GM12892 (cell line): ENCODE measurements around the gene MERTK.

Source experiments
- DNase-seq: peaks from one replicate; pipeline ENCODE4 v3.0.0; 2011; ENCODE audit not compliant: insufficient read length
- FAIRE-seq: peaks from 2 replicates; lab custom pipeline; 2011; peaks lifted over from hg19 to GRCh38; lab: Jason Lieb, UNC
- POLR2A ChIP-seq: IDR thresholded peaks from 2 replicates; pipeline ENCODE4 v1.6.1; 2011; ENCODE audit warnings: low read depth, low read length, control low read depth
- POLR2AphosphoS5 ChIP-seq: IDR thresholded peaks from 2 replicates; pipeline ENCODE4 v1.6.1; 2011; ENCODE audit warnings: low read depth, low read length, control low read depth
- TAF1 ChIP-seq: IDR thresholded peaks from 2 replicates; pipeline ENCODE4 v1.6.1; 2011; ENCODE audit warnings: low read depth, mild to moderate bottlenecking, control low read depth, low read length, borderline replicate concordance

MERTK gene

GRCh38 chr2:111938392-111938791, 40.0 kb downstream of the MERTK start:
- no peak for FAIRE-seq
- no peak for DNase-seq
- TF ChIP-seq POLR2A: no peak

- FAIRE-seq: no peak
- DNase-seq: no peak
- no peak for TF ChIP-seq POLR2AphosphoS5
- no peak for TF ChIP-seq TAF1
- no peak for TF ChIP-seq POLR2A
Observed at GRCh38 chr2:111940333-111941196, 42.2 kb downstream of the MERTK start.

- TF ChIP-seq TAF1 (no peak), POLR2AphosphoS5 (no peak), POLR2A (no peak)
Observed at GRCh38 chr2:111941531-111941930, 43.1 kb downstream of the MERTK start.

GRCh38 chr2:111944531-111945210, 46.3 kb downstream of the MERTK start:
- DNase-seq: no peak
- no peak for FAIRE-seq
- TF ChIP-seq TAF1 (no peak), POLR2AphosphoS5 (no peak), POLR2A (no peak)

More at GRCh38 chr2:111941531-111941930, 43.1 kb downstream of the MERTK start:
- no peak for DNase-seq
- no peak for FAIRE-seq

GRCh38 chr2:111945444-111946293, 47.3 kb downstream of the MERTK start:
- TF ChIP-seq TAF1 (no peak), POLR2A (no peak), POLR2AphosphoS5 (no peak)
- FAIRE-seq: no peak
- no peak for DNase-seq

GRCh38 chr2:111946294-111947114, 48.1 kb downstream of the MERTK start:
- DNase-seq (no peak), FAIRE-seq (no peak)
- TF ChIP-seq POLR2A: no peak
- no peak for TF ChIP-seq POLR2AphosphoS5
- TF ChIP-seq TAF1: no peak

GRCh38 chr2:111947219-111947618, 48.8 kb downstream of the MERTK start:
- DNase-seq: no peak
- no peak for FAIRE-seq
- TF ChIP-seq POLR2A: no peak
- no peak for TF ChIP-seq TAF1
- no peak for TF ChIP-seq POLR2AphosphoS5

GRCh38 chr2:111948832-111949231, 50.4 kb downstream of the MERTK start:
- no peak for TF ChIP-seq TAF1
- TF ChIP-seq POLR2A: no peak
- TF ChIP-seq POLR2AphosphoS5: no peak
- no peak for FAIRE-seq
- no peak for DNase-seq

GRCh38 chr2:111950236-111950635, 51.8 kb downstream of the MERTK start:
- no peak for DNase-seq
- TF ChIP-seq TAF1 (no peak), POLR2A (no peak), POLR2AphosphoS5 (no peak)
- no peak for FAIRE-seq

- DNase-seq: no peak
- TF ChIP-seq POLR2A (no peak), TAF1 (no peak), POLR2AphosphoS5 (no peak)
- no peak for FAIRE-seq
Observed at GRCh38 chr2:111951486-111951885, 53.1 kb downstream of the MERTK start.

GRCh38 chr2:111952871-111953452, 54.6 kb downstream of the MERTK start:
- DNase-seq (no peak), FAIRE-seq (no peak)
- TF ChIP-seq POLR2AphosphoS5 (no peak), POLR2A (no peak), TAF1 (no peak)
